ENCODE measurements around the gene H2AZ2. TPM values are rescaled to one million over a fixed set of nuclear protein-coding genes. Genes with fewer than 3 reads are reported as not detected.

Gene H2AZ2
- total RNA-seq, 1 experiment from 2014 or later = 354 TPM

GRCh38 chr7:44823255-44823781 lies 24.6 kb downstream of the H2AZ2 start:
- no peak overlapping the region for H3K4me3 ChIP-seq
- DNase-seq = no peak
- no peaks in the 10 kb centered on the region for H3K27me3 ChIP-seq (ENCODE audit: insufficient read depth, low read depth)
- CTCF ChIA-PET = interaction anchor here (0.7 kb wide), 1 partner anchor 874 kb away, joined by 4 read pairs; no protein-coding TSS in a partner anchor
- H3K4me2 ChIP-seq = no peak overlapping the region
- H3K79me2 ChIP-seq (ENCODE audit: low read depth) = no peaks in the 10 kb centered on the region
- POLR2A ChIA-PET (ENCODE audit: unreplicated experiment) = no interaction called here
- no peak overlapping the region for H2AFZ ChIP-seq
- H3F3A ChIP-seq (ENCODE audit: insufficient read depth, low read depth) = peaks cover 22% of the 10 kb centered on the region
- no peaks in the 10 kb centered on the region for H4K20me1 ChIP-seq (ENCODE audit: insufficient read depth)
- no TSS peak for BruUV-seq (replicated peaks)
- no peak overlapping the region for H3K27ac ChIP-seq
- TF ChIP-seq EZH2 (IDR thresholded peaks at IDR 0.05; ENCODE audit: low read depth) (no peak), CTCF (conservative IDR thresholded peaks at IDR 0.05) (no peak)
- peaks cover 13% of the 10 kb centered on the region for H3K4me1 ChIP-seq (replicated peaks; ENCODE audit: insufficient read depth)
- intact Hi-C loops (cut with micrococcal nuclease; ENCODE audit: unreplicated experiment) = no loop called here
- H3K9me3 ChIP-seq (ENCODE audit: insufficient read depth, low read depth) = no peaks in the 10 kb centered on the region
- no peaks in the 10 kb centered on the region for H3K9me2 ChIP-seq (ENCODE audit: insufficient read depth)
- peaks cover 13% of the 10 kb centered on the region; the same call in 1 of the 2 replicates for H3K36me3 ChIP-seq (ENCODE audit: low read depth)

- Histone ChIP-seq H3K27ac (peak overlapping the region; percentile 9), H3K4me1 (replicated peaks; ENCODE audit: insufficient read depth) (peaks cover 13% of the 10 kb centered on the region), H3K36me3 (ENCODE audit: low read depth) (no peaks in the 10 kb centered on the region), H3K4me3 (no peak overlapping the region), H3K4me2 (peak overlapping the region; percentile 4), H4K20me1 (ENCODE audit: insufficient read depth) (no peaks in the 10 kb centered on the region), H3K79me2 (ENCODE audit: low read depth) (no peaks in the 10 kb centered on the region), H3F3A (ENCODE audit: insufficient read depth, low read depth) (peaks cover 23% of the 10 kb centered on the region), H3K9me2 (ENCODE audit: insufficient read depth) (no peaks in the 10 kb centered on the region), H2AFZ (no peak overlapping the region), H3K27me3 (ENCODE audit: insufficient read depth, low read depth) (no peaks in the 10 kb centered on the region), H3K9me3 (ENCODE audit: insufficient read depth, low read depth) (no peaks in the 10 kb centered on the region)
- CTCF ChIA-PET = no interaction called here
- intact Hi-C loops (cut with micrococcal nuclease; ENCODE audit: unreplicated experiment) = no loop called here
- BruUV-seq (replicated peaks) = no TSS peak
- DNase-seq = peak in 1 of 2 experiments; percentile 78
- POLR2A ChIA-PET (ENCODE audit: unreplicated experiment) = interaction anchor here (0.6 kb wide), 1 partner anchor 29 kb away, joined by 8 read pairs; the partner anchor contains the start of gene H2AZ2
- no peak for TF ChIP-seq EZH2 (IDR thresholded peaks at IDR 0.05; ENCODE audit: low read depth)
- no peak for TF ChIP-seq CTCF (conservative IDR thresholded peaks at IDR 0.05)
Observed at GRCh38 chr7:44819292-44819691, 28.6 kb downstream of the H2AZ2 start.

- DNase-seq = no peak
- no peak overlapping the region for H3K4me2 ChIP-seq
- no TSS peak for BruUV-seq (replicated peaks)
- H3K36me3 ChIP-seq (ENCODE audit: low read depth) = no peaks in the 10 kb centered on the region
- H3K4me1 ChIP-seq (replicated peaks; ENCODE audit: insufficient read depth) = peaks cover 29% of the 10 kb centered on the region
- H3K9me2 ChIP-seq (ENCODE audit: insufficient read depth) = no peaks in the 10 kb centered on the region
- no peaks in the 10 kb centered on the region for H3K79me2 ChIP-seq (ENCODE audit: low read depth)
- H2AFZ ChIP-seq = no peak overlapping the region
- H3K27ac ChIP-seq = no peak overlapping the region
- ChIA-PET POLR2A (ENCODE audit: unreplicated experiment) (no interaction called here), CTCF (no interaction called here)
- no peaks in the 10 kb centered on the region for H4K20me1 ChIP-seq (ENCODE audit: insufficient read depth)
- no peak overlapping the region for H3K4me3 ChIP-seq
- H3F3A ChIP-seq (ENCODE audit: insufficient read depth, low read depth) = peaks cover 27% of the 10 kb centered on the region
- TF ChIP-seq EZH2 (IDR thresholded peaks at IDR 0.05; ENCODE audit: low read depth) = no peak
- TF ChIP-seq CTCF (conservative IDR thresholded peaks at IDR 0.05) = no peak
- H3K9me3 ChIP-seq (ENCODE audit: insufficient read depth, low read depth) = no peaks in the 10 kb centered on the region
- H3K27me3 ChIP-seq (ENCODE audit: insufficient read depth, low read depth) = no peaks in the 10 kb centered on the region
- intact Hi-C loops (cut with micrococcal nuclease; ENCODE audit: unreplicated experiment) = no loop called here
Observed at GRCh38 chr7:44814919-44815318, 33.0 kb downstream of the H2AZ2 start.

All from PC-9 (cell line).